Heart left ventricle (tissue), 16 donors: ENCODE results near the gene C15orf40. TPM values are rescaled to one million over a fixed set of nuclear protein-coding genes. Genes with fewer than 3 reads are reported as not detected.

ENCODE experiments used
- ATAC-seq, 4 donors: fragments of 200-7000 bp; cut with Tn5 transposase; one replicate each; pipeline ENCODE4 v1.9.1; 2020 to 2022; ENCODE audit warnings: moderate library complexity in 4 of 4, mild to moderate bottlenecking in 3 of 4, moderate number of reproducible peaks in 1 of 4
- DNase-seq, 5 donors: peaks; one replicate each; pipeline ENCODE4 v3.0.0-alpha.2; 2020
- H3K27ac ChIP-seq, 12 donors: fragments of 200-600 bp; sonication (generic) in 4 of 12; one replicate each; pipeline versions ENCODE4 v1.5.0 to v1.8.0; 2016 to 2022; ENCODE audit warnings: mild to moderate bottlenecking in 2 of 12
- H3K27me3 ChIP-seq, 9 donors: fragments of 200-600 bp; sonication (generic) in 2 of 9; one replicate each; pipeline versions ENCODE4 v1.5.1 to v1.8.0; 2016 to 2022; ENCODE audit warnings: mild to moderate bottlenecking in 3 of 9
- H3K36me3 ChIP-seq, 9 donors: fragments of 200-600 bp; sonication (generic) in 2 of 9; one replicate each; pipeline versions ENCODE4 v1.5.0 to v1.8.0; 2018 to 2022; ENCODE audit warnings: mild to moderate bottlenecking in 2 of 9
- H3K4me1 ChIP-seq, 12 donors: fragments of 200-600 bp; sonication (generic) in 4 of 12; one replicate each; pipeline versions ENCODE4 v1.5.0 to v1.8.0; 2016 to 2022; ENCODE audit warnings: mild to moderate bottlenecking in 3 of 12
- H3K4me3 ChIP-seq, 12 donors: fragments of 200-600 bp; sonication (generic) in 4 of 12; one replicate each; pipeline versions ENCODE4 v1.5.0 to v1.8.0; 2017 to 2022; ENCODE audit warnings: mild to moderate bottlenecking in 9 of 12, moderate library complexity in 4 of 12
- H3K9me3 ChIP-seq, 12 donors: fragments of 200-600 bp; sonication (generic) in 4 of 12; one replicate each; pipeline versions ENCODE4 v1.5.0 to v1.8.0; 2016 to 2022; ENCODE audit warnings: mild to moderate bottlenecking in 1 of 12
- CTCF ChIP-seq, 12 donors: fragments of 200-600 bp; sonication (generic) in 4 of 12; IDR thresholded peaks; one replicate each; pipeline versions ENCODE4 v1.5.0 to v1.8.0; 2018 to 2022; ENCODE audit warnings: antibody characterized with exemption in 12 of 12, mild to moderate bottlenecking in 5 of 12
- POLR2A ChIP-seq, 2 donors: fragments of 450-650 bp; IDR thresholded peaks; one replicate each; pipeline ENCODE4 v1.6.1; 2017; ENCODE audit warnings: antibody characterized with exemption in 2 of 2, mild to moderate bottlenecking in 2 of 2, moderate library complexity in 2 of 2
- WGBS, 4 donors: extraction: QIAGEN DNeasy Blood & Tissue Kit in 2 of 4; methylation state at CpG; one replicate each; pipeline versions ENCODE4 v1.1.5 to v1.1.7; 2013 to 2018; 5-methylcytosine and 5-hydroxymethylcytosine counted together
- intact Hi-C, 10 donors: fragments of 100-400 bp; cut with DNase I; formaldehyde crosslinking; loops; one replicate each; pipeline versions ENCODE4 v1.11.1 to v1.14.2; 2022
- polyA plus RNA-seq, 2 donors: library from polyadenylated mRNA; stranded (reverse); fragments of 200-250 nt; gene quantifications; one replicate each; pipeline ENCODE4 v1.2.3, GENCODE V29; 2013
- total RNA-seq, 9 donors: library from RNA; depleted of rRNA in 2 of 9; stranded (reverse); fragments of >200 nt in 2 of 9; fragmentation: NEBNext Ultra II Directional in 3 of 9; extraction: Animal tissue kit (Norgen Biotek cat#: 25700) in 3 of 9; gene quantifications; one replicate each; pipeline versions ENCODE4 v1.1.0 to v1.2.4, GENCODE V29; 2016 to 2023
- donor health status: ischemic (EF 13 %, LVEDD 7.1; RV severe dilation, severe dysfunction).
- donor health status: healthy with polysubstance abuse.
- donor health status: DM: no; HTN: yes; CAD: no.
- donor health status: DM: no; HTN: no; CAD: no.
- donor health status: ischemic (EF 25% LVEDD 6.9; RV normal size, moderate dysfunction).
- donor health status: ischemic (EF 25% LVEDD 5.7; RV mildly dilated, moderate dysfunction).
- donor health status: healthy.
- donor health status: DM: yes; HTN: yes; CAD: no.
- donor health status: ischemic (EF 35%, LVEDD 5.7; RV mildly dilated, moderate dysfunction).
- donor health status: nonischemic (EF 11% LVEDD 7.7; RV severe dilation, severe dysfunction).
- donor health status: DM: yes; HTN: yes; CAD: no.
- donor health status: PGD.
- donor health status: ischemic (EF 29% LVEDD 5.4; RV normal size, mild dysfunction).
- donor health status: nonischemic (EF 23%, LVEDD 6.1; RV moderate dilation, normal function).

Gene C15orf40
- total and polyA plus RNA-seq, 11 donors: 6.0 to 17.0 (median 9.4) TPM

- H3K4me1 ChIP-seq: peaks cover 0 to 24% (median 7%) of the 10 kb centered on the region in 12 donors
- whole genome bisulfite sequencing, 4 donors: 67 to 75% (median 73%) methylated on average over 4 of the region's 4 CpGs
- no peak for ATAC-seq
- no peaks in the 10 kb centered on the region for H3K36me3 ChIP-seq
- H3K9me3 ChIP-seq: no peaks in the 10 kb centered on the region
- DNase-seq: no peak
- intact Hi-C loops: loop anchor here in 1 of 10 donors (10.0 kb wide), 1 partner anchor 62 kb away; no protein-coding TSS in a partner anchor
- TF ChIP-seq POLR2A (IDR thresholded peaks at IDR 0.05) (no peak), CTCF (IDR thresholded peaks at IDR 0.05) (no peak)
- H3K4me3 ChIP-seq: no peak overlapping the region
- no peak overlapping the region for H3K27ac ChIP-seq
- no peaks in the 10 kb centered on the region for H3K27me3 ChIP-seq
Observed at GRCh38 chr15:82966671-82967071, 44.8 kb downstream of the C15orf40 start.

GRCh38 chr15:82964890-82965289 lies 46.5 kb downstream of the C15orf40 start:
- no peak for TF ChIP-seq CTCF (IDR thresholded peaks at IDR 0.05)
- no peak for TF ChIP-seq POLR2A (IDR thresholded peaks at IDR 0.05)
- WGBS, 4 donors: 93 to 97% (median 97%) methylated on average over 5 of the region's 5 CpGs
- Histone ChIP-seq H3K27me3 (no peaks in the 10 kb centered on the region), H3K4me3 (no peak overlapping the region), H3K36me3 (no peaks in the 10 kb centered on the region), H3K4me1 (peaks cover 0 to 10% (median under 1%) of the 10 kb centered on the region in 12 donors), H3K9me3 (no peaks in the 10 kb centered on the region), H3K27ac (no peak overlapping the region)
- DNase-seq (no peak), ATAC-seq (no peak)
- intact Hi-C loops: loop anchor here in 1 of 10 donors (10.0 kb wide), 1 partner anchor 60 kb away; no protein-coding TSS in a partner anchor

- DNase-seq (peak in 1 of 5 donors; percentile 45), ATAC-seq (peak; percentile 65 to 89 (median 78))
- H3K9me3 ChIP-seq: no peaks in the 10 kb centered on the region
- H3K4me1 ChIP-seq: peaks cover 0 to 20% (median 1%) of the 10 kb centered on the region in 12 donors
- WGBS, 4 donors: 67 to 75% (median 69%) methylated on average over 7 of the region's 7 CpGs
- intact Hi-C loops: loop anchor here in 1 of 10 donors (10.0 kb wide), 1 partner anchor 59 kb away; no protein-coding TSS in a partner anchor
- peak overlapping the region in 7 of 12 donors; percentile 4 to 70 (median 29) for H3K27ac ChIP-seq
- no peaks in the 10 kb centered on the region for H3K36me3 ChIP-seq
- no peaks in the 10 kb centered on the region for H3K27me3 ChIP-seq
- no peak overlapping the region for H3K4me3 ChIP-seq
- no peak for TF ChIP-seq POLR2A (IDR thresholded peaks at IDR 0.05)
- TF ChIP-seq CTCF (IDR thresholded peaks at IDR 0.05): no peak
Observed at GRCh38 chr15:82963471-82964341, 47.7 kb downstream of the C15orf40 start.

- no peaks in the 10 kb centered on the region for H3K9me3 ChIP-seq
- ATAC-seq (no peak), DNase-seq (no peak)
- intact Hi-C loops: loop anchor here in 1 of 10 donors (10.0 kb wide), 1 partner anchor 56 kb away; no protein-coding TSS in a partner anchor
- TF ChIP-seq CTCF (IDR thresholded peaks at IDR 0.05) (no peak), POLR2A (IDR thresholded peaks at IDR 0.05) (no peak)
- no peaks in the 10 kb centered on the region for H3K27me3 ChIP-seq
- H3K27ac ChIP-seq: no peak overlapping the region
- H3K4me3 ChIP-seq: no peak overlapping the region
- H3K36me3 ChIP-seq: no peaks in the 10 kb centered on the region
- peaks cover 0 to 25% (median 0%) of the 10 kb centered on the region in 12 donors for H3K4me1 ChIP-seq
- 81 to 92% (median 88%) methylated on average over 3 of the region's 3 CpGs for WGBS, 4 donors
Observed at GRCh38 chr15:82960766-82961165, 50.7 kb downstream of the C15orf40 start.
